ENCODE data around the gene FOXA3.

DNA sequence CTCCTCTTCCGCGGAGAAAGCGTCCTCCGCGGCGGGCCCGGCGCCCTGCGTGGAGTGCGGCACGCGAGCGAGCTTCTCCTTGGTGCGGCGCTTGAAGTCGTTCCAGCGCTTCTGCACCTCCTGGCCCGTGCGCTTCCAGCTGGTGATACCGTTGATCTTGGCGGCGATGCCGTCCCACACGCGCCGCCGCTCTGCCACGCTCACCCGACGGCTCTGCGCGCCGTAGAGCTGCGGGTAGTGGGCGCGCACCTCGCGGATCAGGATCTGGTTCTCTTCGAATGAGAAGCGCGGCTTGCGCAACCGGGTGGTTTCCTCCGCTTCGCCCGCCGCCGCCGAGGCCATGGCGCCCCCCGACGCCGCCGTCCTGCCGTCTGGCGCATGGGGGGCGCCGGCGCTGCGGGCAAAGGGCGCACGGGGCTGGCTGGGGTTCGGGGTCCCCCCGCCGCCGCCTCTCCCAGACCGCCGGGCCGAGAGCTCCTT is 37.3 kb downstream of the FOXA3 start:
- TF ChIP-seq, protein P1, sequence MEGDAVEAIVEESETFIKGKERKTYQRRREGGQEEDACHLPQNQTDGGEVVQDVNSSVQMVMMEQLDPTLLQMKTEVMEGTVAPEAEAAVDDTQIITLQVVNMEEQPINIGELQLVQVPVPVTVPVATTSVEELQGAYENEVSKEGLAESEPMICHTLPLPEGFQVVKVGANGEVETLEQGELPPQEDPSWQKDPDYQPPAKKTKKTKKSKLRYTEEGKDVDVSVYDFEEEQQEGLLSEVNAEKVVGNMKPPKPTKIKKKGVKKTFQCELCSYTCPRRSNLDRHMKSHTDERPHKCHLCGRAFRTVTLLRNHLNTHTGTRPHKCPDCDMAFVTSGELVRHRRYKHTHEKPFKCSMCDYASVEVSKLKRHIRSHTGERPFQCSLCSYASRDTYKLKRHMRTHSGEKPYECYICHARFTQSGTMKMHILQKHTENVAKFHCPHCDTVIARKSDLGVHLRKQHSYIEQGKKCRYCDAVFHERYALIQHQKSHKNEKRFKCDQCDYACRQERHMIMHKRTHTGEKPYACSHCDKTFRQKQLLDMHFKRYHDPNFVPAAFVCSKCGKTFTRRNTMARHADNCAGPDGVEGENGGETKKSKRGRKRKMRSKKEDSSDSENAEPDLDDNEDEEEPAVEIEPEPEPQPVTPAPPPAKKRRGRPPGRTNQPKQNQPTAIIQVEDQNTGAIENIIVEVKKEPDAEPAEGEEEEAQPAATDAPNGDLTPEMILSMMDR (IDR thresholded peaks at IDR 0.05) = no peak
- TF ChIP-seq POLR2A (IDR thresholded peaks at IDR 0.05) = no peak
